H1 (cell line): ENCODE measurements around the gene HLA-E. TPM values are rescaled to one million over a fixed set of nuclear protein-coding genes. Genes with fewer than 3 reads are reported as not detected.

Source experiments
- CTCF ChIA-PET: fragments of 300-600 bp; sonication (Branson Sonifier 250); formaldehyde crosslinking; loops from one replicate; lab custom pipeline; 2021; ENCODE audit not compliant: partially characterized antibody; lab: Charles Lee
- POLR2A ChIA-PET: fragments of 300-600 bp; sonication (Branson Sonifier 250); formaldehyde crosslinking; loops from one replicate; lab custom pipeline; 2021; ENCODE audit warnings: inconsistent platforms; ENCODE audit not compliant: partially characterized antibody; lab: Charles Lee
- DNase-seq, 2 experiments: peaks; one replicate each; pipeline versions ENCODE4 v3.0.0 to v3.0.0-alpha.2; 2010 to 2022; ENCODE audit warnings: low spot score in 2 of 2, low read depth in 1 of 2, mixed read lengths in 1 of 2
- FAIRE-seq: peaks from 2 replicates; lab custom pipeline; 2011; peaks lifted over from hg19 to GRCh38; lab: Jason Lieb, UNC
- H2AFZ ChIP-seq: 2 replicates; pipeline ENCODE4 v1.8.1; 2012; ENCODE audit warnings: low read length, inconsistent platforms
- H2AK5ac ChIP-seq: 2 replicates; pipeline ENCODE4 v1.6.1; 2013; ENCODE audit warnings: low read depth, low read length
- H2BK120ac ChIP-seq: replicated peaks from 2 replicates; pipeline ENCODE3; 2013; ENCODE audit warnings: low read depth, low read length, inconsistent platforms
- H2BK12ac ChIP-seq: 2 replicates; pipeline ENCODE4 v1.6.1; 2013; ENCODE audit warnings: low read depth, low read length
- H2BK15ac ChIP-seq: 2 replicates; pipeline ENCODE4 v1.6.1; 2013; ENCODE audit warnings: low read length
- H2BK20ac ChIP-seq: 2 replicates; pipeline ENCODE4 v1.6.1; 2013; ENCODE audit warnings: low read length
- H2BK5ac ChIP-seq: 2 replicates; pipeline ENCODE4 v1.6.1; 2013; ENCODE audit warnings: low read depth, low read length
- H3K14ac ChIP-seq: 2 replicates; pipeline ENCODE4 v1.6.1; 2013; ENCODE audit warnings: inconsistent platforms; ENCODE audit not compliant: insufficient read length
- H3K18ac ChIP-seq: 2 replicates; pipeline ENCODE4 v1.6.1; 2013; ENCODE audit warnings: low read length; ENCODE audit errors: extremely low read depth
- H3K23ac ChIP-seq: 2 replicates; pipeline ENCODE4 v1.6.1; 2013; ENCODE audit warnings: inconsistent platforms; ENCODE audit not compliant: insufficient read length
- H3K23me2 ChIP-seq: 2 replicates; pipeline ENCODE4 v1.6.1; 2013; ENCODE audit warnings: low read depth, low read length
- H3K27ac ChIP-seq: 2 replicates; pipeline ENCODE4 v1.6.1; 2011; ENCODE audit warnings: low read depth, low read length, inconsistent platforms
- H3K27me3 ChIP-seq, 4 experiments: replicated peaks in 1 of 4; 1 replicate in 1 of 4; 2 replicates in 3 of 4; pipeline versions ENCODE4 v1.6.1 to v1.8.1; 2011 to 2013; ENCODE audit warnings: low read length in 3 of 4, mild to moderate bottlenecking in 3 of 4, inconsistent platforms in 2 of 4, mixed read lengths in 2 of 4, moderate library complexity in 1 of 4; ENCODE audit not compliant: control insufficient read depth in 3 of 4, insufficient read depth in 3 of 4; ENCODE audit errors: extremely low read depth in 1 of 4
- H3K36me3 ChIP-seq, 4 experiments: 2 replicates each; pipeline versions ENCODE4 v1.6.1 to v1.8.1; 2011 to 2013; ENCODE audit warnings: mild to moderate bottlenecking in 4 of 4, low read length in 3 of 4, moderate library complexity in 2 of 4, control low read depth in 1 of 4, inconsistent platforms in 1 of 4; ENCODE audit not compliant: insufficient read depth in 4 of 4, control insufficient read depth in 2 of 4
- H3K4ac ChIP-seq: replicated peaks from 2 replicates; pipeline ENCODE3; 2013; ENCODE audit warnings: low read length, low read depth, mixed read lengths, inconsistent platforms; ENCODE audit not compliant: insufficient read length
- H3K4me1 ChIP-seq, 4 experiments: replicated peaks in 1 of 4; 1 replicate in 1 of 4; 2 replicates in 3 of 4; pipeline versions ENCODE4 v1.6.1 to v1.8.1; 2011 to 2013; ENCODE audit warnings: low read length in 3 of 4, inconsistent platforms in 2 of 4, mixed read lengths in 1 of 4; ENCODE audit not compliant: insufficient read depth in 4 of 4, control insufficient read depth in 3 of 4
- H3K4me2 ChIP-seq, 2 experiments: 2 replicates each; pipeline versions ENCODE4 v1.6.1 to v1.8.1; 2011 to 2013; ENCODE audit warnings: low read depth in 2 of 2, low read length in 2 of 2, control low read depth in 1 of 2, inconsistent platforms in 1 of 2, mild to moderate bottlenecking in 1 of 2; ENCODE audit not compliant: insufficient read depth in 1 of 2
- H3K4me3 ChIP-seq, 4 experiments: fragments of 200-600, 300-600 bp in 1 of 4; sonication (generic), shearing (Covaris generic), sonication (Bioruptor Twin) in 1 of 4; 2 replicates each; pipeline versions ENCODE4 v1.5.1 to v1.8.1; 2011 to 2016; ENCODE audit warnings: low read length in 4 of 4, low read depth in 3 of 4, control low read depth in 2 of 4, inconsistent platforms in 2 of 4, mild to moderate bottlenecking in 2 of 4, mixed read lengths in 1 of 4, moderate library complexity in 1 of 4; ENCODE audit not compliant: insufficient read depth in 2 of 4; ENCODE audit errors: extremely low read depth in 1 of 4
- H3K56ac ChIP-seq: replicated peaks from 2 replicates; pipeline ENCODE3; 2013; ENCODE audit warnings: low read depth, mild to moderate bottlenecking, mixed read lengths, low read length, inconsistent platforms; ENCODE audit not compliant: insufficient read length
- H3K79me1 ChIP-seq: 2 replicates; pipeline ENCODE4 v1.6.1; 2013; ENCODE audit warnings: low read depth, low read length, control low read depth
- H3K79me2 ChIP-seq, 2 experiments: 2 replicates each; pipeline versions ENCODE4 v1.6.1 to v1.8.1; 2012 to 2013; ENCODE audit warnings: low read length in 2 of 2, mild to moderate bottlenecking in 2 of 2, inconsistent platforms in 1 of 2; ENCODE audit not compliant: insufficient read depth in 2 of 2, control insufficient read depth in 1 of 2
- H3K9ac ChIP-seq, 4 experiments: replicated peaks in 1 of 4; 1 replicate in 1 of 4; 2 replicates in 3 of 4; pipeline versions ENCODE4 v1.6.1 to v1.8.1; 2011 to 2013; ENCODE audit warnings: low read depth in 3 of 4, low read length in 3 of 4, control low read depth in 2 of 4, mild to moderate bottlenecking in 2 of 4, moderate library complexity in 2 of 4, inconsistent platforms in 1 of 4; ENCODE audit errors: extremely low read depth in 1 of 4
- H3K9me3 ChIP-seq, 2 experiments: 2 replicates each; pipeline versions ENCODE4 v1.6.1 to v1.8.1; 2012 to 2013; ENCODE audit warnings: mild to moderate bottlenecking in 2 of 2, moderate library complexity in 2 of 2, control low read depth in 1 of 2, inconsistent platforms in 1 of 2, low read depth in 1 of 2, low read length in 1 of 2, mixed read lengths in 1 of 2; ENCODE audit not compliant: insufficient read depth in 2 of 2
- H4K20me1 ChIP-seq, 2 experiments: replicated peaks in 1 of 2; 2 replicates each; pipeline versions ENCODE3 to v1.8.1; 2011 to 2013; ENCODE audit warnings: inconsistent platforms in 2 of 2, low read length in 2 of 2, mild to moderate bottlenecking in 1 of 2; ENCODE audit not compliant: insufficient read depth in 2 of 2, control insufficient read depth in 1 of 2
- H4K5ac ChIP-seq: 2 replicates; pipeline ENCODE4 v1.6.1; 2013; ENCODE audit warnings: low read length, low read depth, mixed read lengths, inconsistent platforms; ENCODE audit not compliant: insufficient read length
- H4K8ac ChIP-seq: 2 replicates; pipeline ENCODE4 v1.8.0; 2013; ENCODE audit warnings: mild to moderate bottlenecking, moderate library complexity, low read length, inconsistent platforms; ENCODE audit not compliant: insufficient read depth; ENCODE audit errors: extremely low read depth
- H4K91ac ChIP-seq: replicated peaks from 2 replicates; pipeline ENCODE3; 2013; ENCODE audit warnings: low read length, mixed read lengths, inconsistent platforms; ENCODE audit not compliant: insufficient read length
- BCL11A ChIP-seq, 2 experiments: IDR thresholded peaks; one replicate each; pipeline ENCODE4 v1.6.1; 2011; ENCODE audit warnings: low read depth in 2 of 2, low read length in 2 of 2, mild to moderate bottlenecking in 2 of 2
- CEBPB ChIP-seq: IDR thresholded peaks from 2 replicates; pipeline ENCODE4 v1.6.1; 2012; ENCODE audit warnings: low read depth, low read length
- CHD1 ChIP-seq: IDR thresholded peaks from 2 replicates; pipeline ENCODE4 v1.6.1; 2012; ENCODE audit warnings: low read depth, low read length, improper control_type of control experiment
- KDM1A ChIP-seq: fragments of 200-600, 300-600 bp; sonication (generic); IDR thresholded peaks from 2 replicates; pipeline ENCODE4 v1.7.1; 2016; ENCODE audit warnings: mild to moderate bottlenecking, low read length, borderline replicate concordance
- KDM4A ChIP-seq: IDR thresholded peaks from one replicate; pipeline ENCODE4 v1.7.1; 2012; ENCODE audit warnings: low read depth, mild to moderate bottlenecking, moderate library complexity, low read length, inconsistent platforms; ENCODE audit not compliant: severe bottlenecking
- MAX ChIP-seq: IDR thresholded peaks from 2 replicates; pipeline ENCODE4 v1.6.1; 2012; ENCODE audit warnings: inconsistent platforms
- NRF1 ChIP-seq: IDR thresholded peaks from 2 replicates; pipeline ENCODE4 v1.6.1; 2011; ENCODE audit warnings: mild to moderate bottlenecking, low read depth, low read length, improper control_type of control experiment
- POLR2A ChIP-seq, 2 experiments: IDR thresholded peaks; 1 replicate in 1 of 2; 2 replicates in 1 of 2; pipeline ENCODE4 v1.6.1; 2011; ENCODE audit warnings: low read depth in 2 of 2, low read length in 2 of 2, mild to moderate bottlenecking in 2 of 2; ENCODE audit errors: control extremely low read depth in 1 of 2
- SP1 ChIP-seq: IDR thresholded peaks from 2 replicates; pipeline ENCODE4 v1.6.1; 2011; ENCODE audit warnings: low read depth, low read length
- WGBS, 2 experiments: shearing (Covaris generic) in 1 of 2; methylation state at CpG; one replicate each; pipeline versions ENCODE4 v1.1.6 to v1.1.7; 2013 to 2015; ENCODE audit warnings: low lambda C conversion rate in 2 of 2, mixed read lengths in 2 of 2, inconsistent platforms in 1 of 2, low coverage in 1 of 2, missing lambda C conversion rate in 1 of 2; ENCODE audit not compliant: insufficient replicate concordance in 2 of 2, insufficient coverage in 1 of 2, insufficient read length in 1 of 2; ENCODE audit errors: extremely low coverage in 1 of 2, missing lambda C conversion rate in 1 of 2; 5-methylcytosine and 5-hydroxymethylcytosine counted together
- polyA plus RNA-seq, 7 experiments: library from polyadenylated mRNA; depleted of rRNA in 3 of 7; stranded (reverse) in 5 of 7; unstranded in 2 of 7; fragments of >200 nt in 5 of 7; fragments of 200-250 nt in 2 of 7; gene quantifications; 1 replicate in 5 of 7; 2 replicates in 1 of 7; 4 replicates in 1 of 7; pipeline versions ENCODE4 v1.2.1 to v1.2.3, GENCODE V29; 2011 to 2013; ENCODE audit warnings: missing spikeins in 2 of 7, mixed read lengths in 2 of 7
- total RNA-seq: library from RNA; stranded (reverse); fragmentation: NEBNext Ultra II Directional; extraction: Animal tissue kit (Norgen Biotek cat#: 25700); gene quantifications from 2 replicates; pipeline ENCODE4 v1.2.1, GENCODE V29; 2021

Gene HLA-E
- total and polyA plus RNA-seq, 2 of the 8 experiments (the other 6 are each of a cell fraction or from before 2014, with no cell fraction given) = 20.2 to 28.0 TPM

- H3K14ac ChIP-seq = no peak overlapping the region
- no peak overlapping the region for H2AK5ac ChIP-seq
- H3K4me2 ChIP-seq = peak overlapping the region in 1 of 2 experiments; percentile 14; a peak in 1 of 4 replicates
- no peak overlapping the region for H2BK12ac ChIP-seq
- peaks cover 2 to 6% (median 4%) of the 10 kb centered on the region in 4 experiments; a peak in 2 of 7 replicates for H3K4me1 ChIP-seq
- H3K4me3 ChIP-seq = no peak overlapping the region
- no peaks in the 10 kb centered on the region for H3K79me2 ChIP-seq
- H3K9ac ChIP-seq = no peak overlapping the region
- WGBS, 2 experiments = 79% methylated on average over 5 of the region's 5 CpGs; no CpG with 5 or more reads in 1 of the 2 experiments
- H3K23ac ChIP-seq = no peak overlapping the region
- H3K79me1 ChIP-seq = no peaks in the 10 kb centered on the region
- peak overlapping the region; percentile 96; the same call in 1 of the 2 replicates for H2AFZ ChIP-seq
- no peak overlapping the region for H2BK5ac ChIP-seq
- no peak overlapping the region for H3K27ac ChIP-seq
- CTCF ChIA-PET = interaction anchor here (0.9 to 6.0 kb wide), 8 partner anchors 10 to 58 kb away, joined by 3 to 46 read pairs (median 6); no protein-coding TSS in a partner anchor
- H3K36me3 ChIP-seq = no peaks in the 10 kb centered on the region
- no peaks in the 10 kb centered on the region for H4K20me1 ChIP-seq
- no peak overlapping the region for H4K5ac ChIP-seq
- no peak overlapping the region for H4K91ac ChIP-seq
- FAIRE-seq (no peak), DNase-seq (no peak)
- no peak overlapping the region for H3K4ac ChIP-seq
- POLR2A ChIA-PET = interaction anchor here (0.7 to 1.5 kb wide), 4 partner anchors 17 to 71 kb away, joined by 3 to 4 read pairs (median 3); no protein-coding TSS in a partner anchor
- no peak overlapping the region for H2BK15ac ChIP-seq
- no peak overlapping the region for H4K8ac ChIP-seq
- H2BK20ac ChIP-seq = no peak overlapping the region
- H2BK120ac ChIP-seq = peak overlapping the region; percentile 4
- H3K27me3 ChIP-seq = no peaks in the 10 kb centered on the region
- no peak overlapping the region; the same call in 1 of the 2 replicates for H3K18ac ChIP-seq
- H3K56ac ChIP-seq = no peak overlapping the region
- no peaks in the 10 kb centered on the region for H3K9me3 ChIP-seq
- no peaks in the 10 kb centered on the region for H3K23me2 ChIP-seq
- no peak for TF ChIP-seq KDM1A
- TF ChIP-seq BCL11A (IDR thresholded peaks at IDR 0.05; ENCODE audit: low read depth in 2 of 2, low read length in 2 of 2) = no peak
- TF ChIP-seq CHD1 = no peak
- no peak for TF ChIP-seq KDM4A
- TF ChIP-seq CEBPB = no peak
- TF ChIP-seq NRF1 = no peak
- no peak for TF ChIP-seq POLR2A (IDR thresholded peaks at IDR 0.05; ENCODE audit: control extremely low read depth in 1 of 2, low read depth in 2 of 2, low read length in 2 of 2)
- no peak for TF ChIP-seq MAX
- no peak for TF ChIP-seq SP1
Measured at GRCh38 chr6:30511169-30511546, 21.8 kb downstream of the HLA-E start.
